HT-29 (cell line): ENCODE results near the gene DGKB. TPM values are rescaled to one million over a fixed set of nuclear protein-coding genes. Genes with fewer than 3 reads are reported as not detected.
A peak's percentile ranks its signal among the peaks of the same experiment; 100 is the strongest.

Experiments used
- DNase-seq: peaks from one replicate; pipeline ENCODE4 v3.0.0-alpha.2; 2015; ENCODE audit warnings: low spot score
- total RNA-seq: library from RNA; depleted of rRNA; stranded (reverse); fragments of >200 nt; shearing (Covaris generic); gene quantifications from 2 replicates; pipeline ENCODE4 v1.2.3, GENCODE V29; 2014

DGKB gene
- total RNA-seq, 1 experiment from 2014 or later = 0.41 TPM

GRCh38 chr7:14125998-14126397 lies 776.6 kb downstream of the DGKB start:
- peak; percentile 50 for DNase-seq

GRCh38 chr7:14124716-14125115 lies 777.8 kb downstream of the DGKB start:
- DNase-seq = no peak

- no peak for DNase-seq
These were observed 778.6 kb downstream of the DGKB start for GRCh38 chr7:14123923-14124322.

GRCh38 chr7:14115701-14116100 lies 786.9 kb downstream of the DGKB start:
- no peak for DNase-seq

- no peak for DNase-seq
These were observed 797.7 kb downstream of the DGKB start for GRCh38 chr7:14104861-14105260.

- DNase-seq = no peak
These were observed 806.4 kb downstream of the DGKB start for GRCh38 chr7:14096159-14096558.

- DNase-seq = no peak
These were observed 807.2 kb downstream of the DGKB start for GRCh38 chr7:14095233-14095950.
